ENCODE measurements around the gene TBXA2R.
"Not testable (repeated sequence)": the region's sequence is repeated elsewhere in the genome, so short reads cannot be mapped to it uniquely, and the experiment has no call there.

TBXA2R gene

DNA sequence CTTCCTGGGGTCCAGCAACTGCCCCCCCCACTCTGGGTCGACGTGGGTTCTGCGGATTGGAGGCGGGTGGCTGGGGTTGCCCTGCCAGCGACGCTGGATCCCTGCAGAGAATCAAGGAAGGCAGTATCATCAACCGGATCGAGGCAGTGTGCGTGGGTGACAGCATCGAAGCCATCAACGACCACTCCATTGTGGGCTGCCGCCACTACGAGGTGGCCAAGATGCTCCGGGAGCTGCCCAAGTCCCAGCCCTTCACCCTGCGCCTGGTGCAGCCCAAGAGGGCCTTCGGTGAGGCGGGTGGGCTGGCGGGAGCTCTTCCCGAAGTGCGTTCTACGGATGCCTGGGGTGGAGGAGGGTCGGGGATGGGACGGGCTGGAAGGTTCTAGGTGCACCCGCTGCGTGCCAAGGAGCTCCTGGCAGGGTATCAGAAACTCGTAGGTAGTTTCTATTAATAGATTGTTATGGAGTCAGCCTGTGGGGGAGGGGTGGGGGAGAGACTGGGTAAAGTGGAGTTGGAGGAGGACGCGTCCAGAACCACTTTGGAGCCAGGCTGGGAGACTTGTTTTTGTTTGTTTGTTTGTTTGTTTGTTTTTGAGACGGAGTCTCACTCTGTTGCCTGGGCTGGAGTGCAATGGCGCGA, 19.8 kb downstream of the TBXA2R start:
- peaks cover 3% of the 10 kb centered on the region for H3K4me1 ChIP-seq (ENCODE audit: control insufficient read depth, insufficient read depth, low read length)
- no peak overlapping the region for H3K9ac ChIP-seq (ENCODE audit: low read length)
- H3K36me3 ChIP-seq (ENCODE audit: control insufficient read depth, insufficient read depth, low read length): no peaks in the 10 kb centered on the region
- H3K4me3 ChIP-seq (ENCODE audit: low read length): peak overlapping the region; percentile 32
- H3K27ac ChIP-seq (ENCODE audit: low read depth, low read length): no peak overlapping the region
- H3K27me3 ChIP-seq (ENCODE audit: control insufficient read depth, insufficient read depth, low read length): peaks cover 12% of the 10 kb centered on the region

DNA sequence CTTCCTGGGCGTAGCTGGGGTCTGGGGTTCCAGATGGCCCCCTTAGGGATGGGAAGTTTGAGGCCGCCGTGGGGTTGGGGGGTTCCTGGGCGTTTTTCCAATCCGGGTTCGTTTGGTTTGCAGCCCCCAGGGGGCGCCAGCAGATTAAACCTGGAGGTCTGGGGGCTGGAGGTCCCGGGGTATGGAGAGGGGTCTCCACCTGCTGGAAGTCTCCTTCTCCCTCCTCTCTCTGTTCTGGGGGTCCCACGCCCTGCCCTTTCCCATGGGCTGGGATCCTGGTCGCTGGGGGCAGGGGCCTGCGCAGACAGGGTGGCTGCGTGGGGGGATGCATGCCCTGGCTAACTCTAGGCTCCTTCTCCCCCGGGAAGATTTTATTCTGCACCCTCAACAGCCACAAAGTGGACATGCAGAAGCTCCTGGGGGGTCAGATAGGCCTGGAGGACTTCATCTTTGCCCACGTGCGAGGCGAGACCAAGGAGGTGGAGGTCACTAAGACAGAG, 20.5 kb downstream of the TBXA2R start:
- Histone ChIP-seq H3K4me3 (ENCODE audit: low read length) (peak overlapping the region; percentile 55), H3K27me3 (ENCODE audit: control insufficient read depth, insufficient read depth, low read length) (peaks cover 12% of the 10 kb centered on the region), H3K4me1 (ENCODE audit: control insufficient read depth, insufficient read depth, low read length) (peaks cover 3% of the 10 kb centered on the region), H3K36me3 (ENCODE audit: control insufficient read depth, insufficient read depth, low read length) (no peaks in the 10 kb centered on the region), H3K9ac (ENCODE audit: low read length) (no peak overlapping the region), H3K27ac (ENCODE audit: low read depth, low read length) (no peak overlapping the region)

DNA sequence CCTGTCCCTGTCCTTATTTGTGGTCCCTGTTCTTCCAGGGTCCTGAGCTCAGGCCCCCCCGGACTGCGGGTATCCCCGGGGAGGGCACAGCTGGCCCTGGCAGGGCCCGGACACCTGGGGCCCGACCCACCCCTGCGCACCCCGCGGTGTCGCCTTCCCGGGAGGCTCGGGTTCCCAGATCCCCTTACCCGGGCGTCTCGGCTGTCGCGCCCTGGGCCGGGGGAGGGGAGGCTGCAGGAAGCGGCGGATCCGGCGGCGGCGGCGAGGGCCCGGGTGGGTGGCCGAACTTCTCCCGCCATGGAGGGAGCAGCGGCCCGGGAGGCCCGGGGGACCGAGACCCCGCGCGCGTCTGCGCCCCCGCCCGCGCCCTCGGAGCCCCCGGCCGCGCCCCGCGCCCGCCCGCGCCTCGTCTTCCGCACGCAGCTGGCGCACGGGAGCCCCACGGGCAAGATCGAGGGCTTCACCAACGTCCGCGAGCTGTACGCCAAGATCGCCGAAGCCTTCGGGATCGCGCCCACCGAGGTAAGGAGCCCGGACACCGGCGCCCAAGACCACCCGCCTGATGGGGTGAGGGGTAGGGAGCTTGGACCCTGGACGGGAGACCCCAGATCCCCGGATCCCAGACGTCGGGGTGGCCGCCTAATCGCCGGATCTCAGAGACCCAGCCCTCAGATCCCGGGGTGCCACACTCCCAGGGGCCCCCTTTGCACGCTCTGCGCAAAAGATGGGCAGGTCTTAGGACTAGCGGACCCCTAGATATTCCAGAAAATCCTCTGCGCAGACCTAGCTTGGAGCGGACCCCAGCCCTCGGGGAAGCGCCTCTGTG, 21.2 kb downstream of the TBXA2R start, which contains the start of gene GIPC3:
Gene GIPC3, plus strand, starts transcription at position 178 of the 826 bp plus-strand sequence. Its CDS starts 120 bp downstream, at position 298.
- Histone ChIP-seq H3K4me1 (ENCODE audit: control insufficient read depth, insufficient read depth, low read length) (peaks cover 4% of the 10 kb centered on the region), H3K27ac (ENCODE audit: low read depth, low read length) (no peak within 1 kb of the TSS), H3K36me3 (ENCODE audit: control insufficient read depth, insufficient read depth, low read length) (no peaks in the 10 kb centered on the region), H3K27me3 (ENCODE audit: control insufficient read depth, insufficient read depth, low read length) (peaks cover 12% of the 10 kb centered on the region), H3K9ac (ENCODE audit: low read length) (no peak within 1 kb of the TSS), H3K4me3 (ENCODE audit: low read length) (peak within 1 kb of the TSS; percentile 55)

- not testable (repeated sequence) for H3K4me1 ChIP-seq (ENCODE audit: control insufficient read depth, insufficient read depth, low read length); H3K4me3 ChIP-seq (ENCODE audit: low read length); H3K9ac ChIP-seq (ENCODE audit: low read length); H3K36me3 ChIP-seq (ENCODE audit: control insufficient read depth, insufficient read depth, low read length); H3K27ac ChIP-seq (ENCODE audit: low read depth, low read length)
- peaks cover 12% of the 10 kb centered on the region for H3K27me3 ChIP-seq (ENCODE audit: control insufficient read depth, insufficient read depth, low read length)
Observed at GRCh38 chr19:3584036-3584802, 22.5 kb downstream of the TBXA2R start.

GRCh38 chr19:3581792-3582191, 24.9 kb downstream of the TBXA2R start:
- H3K4me3 ChIP-seq (ENCODE audit: low read length); H3K9ac ChIP-seq (ENCODE audit: low read length); H3K27ac ChIP-seq (ENCODE audit: low read depth, low read length): not testable (repeated sequence)

GRCh38 chr19:3580156-3580934, 26.3 kb downstream of the TBXA2R start:
- peaks cover 5% of the 10 kb centered on the region for H3K27me3 ChIP-seq (ENCODE audit: control insufficient read depth, insufficient read depth, low read length)
- peak overlapping the region; percentile 46 for H3K27ac ChIP-seq (ENCODE audit: low read depth, low read length)
- no peak overlapping the region for H3K9ac ChIP-seq (ENCODE audit: low read length)
- H3K4me1 ChIP-seq (ENCODE audit: control insufficient read depth, insufficient read depth, low read length): peaks cover 11% of the 10 kb centered on the region
- no peak overlapping the region for H3K4me3 ChIP-seq (ENCODE audit: low read length)
- H3K36me3 ChIP-seq (ENCODE audit: control insufficient read depth, insufficient read depth, low read length): no peaks in the 10 kb centered on the region

More at GRCh38 chr19:3581792-3582191, 24.9 kb downstream of the TBXA2R start:
- peaks cover 12% of the 10 kb centered on the region for H3K27me3 ChIP-seq (ENCODE audit: control insufficient read depth, insufficient read depth, low read length)
- H3K36me3 ChIP-seq (ENCODE audit: control insufficient read depth, insufficient read depth, low read length); H3K4me1 ChIP-seq (ENCODE audit: control insufficient read depth, insufficient read depth, low read length): not testable (repeated sequence)

- Histone ChIP-seq H3K27me3 (ENCODE audit: control insufficient read depth, insufficient read depth, low read length) (no peaks in the 10 kb centered on the region), H3K4me3 (ENCODE audit: low read length) (no peak overlapping the region), H3K27ac (ENCODE audit: low read depth, low read length) (no peak overlapping the region), H3K36me3 (ENCODE audit: control insufficient read depth, insufficient read depth, low read length) (no peaks in the 10 kb centered on the region), H3K9ac (ENCODE audit: low read length) (no peak overlapping the region), H3K4me1 (ENCODE audit: control insufficient read depth, insufficient read depth, low read length) (peaks cover 11% of the 10 kb centered on the region)
Observed at GRCh38 chr19:3578390-3578789, 28.3 kb downstream of the TBXA2R start.

GRCh38 chr19:3577723-3578344, 28.8 kb downstream of the TBXA2R start:
- H3K4me3 ChIP-seq (ENCODE audit: low read length): no peak overlapping the region
- H3K27ac ChIP-seq (ENCODE audit: low read depth, low read length): no peak overlapping the region
- no peaks in the 10 kb centered on the region for H3K27me3 ChIP-seq (ENCODE audit: control insufficient read depth, insufficient read depth, low read length)
- H3K4me1 ChIP-seq (ENCODE audit: control insufficient read depth, insufficient read depth, low read length): peaks cover 11% of the 10 kb centered on the region
- no peak overlapping the region for H3K9ac ChIP-seq (ENCODE audit: low read length)
- H3K36me3 ChIP-seq (ENCODE audit: control insufficient read depth, insufficient read depth, low read length): no peaks in the 10 kb centered on the region

DNA sequence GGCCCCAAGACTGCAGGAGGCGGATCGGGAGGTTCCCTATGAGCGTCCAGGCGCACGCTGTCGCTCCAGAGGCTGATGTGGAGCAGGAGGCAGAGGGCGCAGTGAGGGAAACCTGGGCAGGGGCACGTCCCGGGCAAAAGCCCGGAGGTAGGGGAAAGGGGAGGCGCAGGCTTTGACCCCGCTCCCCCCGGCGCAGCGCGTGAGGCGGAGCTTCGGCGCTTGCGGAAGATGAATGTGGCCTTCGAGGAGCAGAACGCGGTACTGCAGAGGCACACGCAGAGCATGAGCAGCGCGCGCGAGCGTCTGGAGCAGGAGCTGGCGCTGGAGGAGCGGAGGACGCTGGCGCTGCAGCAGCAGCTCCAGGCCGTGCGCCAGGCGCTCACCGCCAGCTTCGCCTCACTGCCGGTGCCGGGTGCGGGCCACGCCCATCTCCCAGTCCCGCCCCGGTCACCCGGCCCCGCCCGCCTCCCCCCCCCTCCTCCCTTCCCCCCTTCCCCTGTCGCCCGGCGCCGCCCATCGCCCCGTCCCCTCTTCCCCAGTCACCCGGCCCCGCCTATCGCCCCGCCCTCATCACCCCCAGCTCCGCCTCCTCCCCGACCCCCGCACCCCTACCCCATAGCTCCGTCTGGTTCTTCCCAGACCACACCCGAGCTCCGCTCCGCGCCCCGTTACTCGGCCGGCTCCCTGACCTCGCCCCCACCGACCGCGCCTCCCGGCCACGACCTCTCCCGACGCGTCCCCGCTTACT, 29.8 kb downstream of the TBXA2R start:
- peaks cover 15% of the 10 kb centered on the region for H3K4me1 ChIP-seq (ENCODE audit: control insufficient read depth, insufficient read depth, low read length)
- H3K9ac ChIP-seq (ENCODE audit: low read length): no peak overlapping the region
- H3K4me3 ChIP-seq (ENCODE audit: low read length): peak overlapping the region; percentile 65
- H3K27me3 ChIP-seq (ENCODE audit: control insufficient read depth, insufficient read depth, low read length): no peaks in the 10 kb centered on the region
- H3K27ac ChIP-seq (ENCODE audit: low read depth, low read length): peak overlapping the region; percentile 16
- no peaks in the 10 kb centered on the region for H3K36me3 ChIP-seq (ENCODE audit: control insufficient read depth, insufficient read depth, low read length)

- Histone ChIP-seq H3K4me3 (ENCODE audit: low read length) (peak overlapping the region; percentile 65), H3K4me1 (ENCODE audit: control insufficient read depth, insufficient read depth, low read length) (peaks cover 15% of the 10 kb centered on the region), H3K27me3 (ENCODE audit: control insufficient read depth, insufficient read depth, low read length) (no peaks in the 10 kb centered on the region), H3K36me3 (ENCODE audit: control insufficient read depth, insufficient read depth, low read length) (no peaks in the 10 kb centered on the region), H3K9ac (ENCODE audit: low read length) (no peak overlapping the region), H3K27ac (ENCODE audit: low read depth, low read length) (peak overlapping the region; percentile 16)
Observed at GRCh38 chr19:3575949-3576673, 30.6 kb downstream of the TBXA2R start.
